Gastrocnemius medialis (tissue), 4 donors: ENCODE measurements around the gene GPR55.

ENCODE experiments used
- POLR2A ChIP-seq, 2 donors: fragments of 450-650 bp; IDR thresholded peaks; one replicate each; pipeline ENCODE4 v1.6.1; 2017; ENCODE audit warnings: antibody characterized with exemption in 2 of 2, mild to moderate bottlenecking in 2 of 2, moderate library complexity in 2 of 2
- TF ChIP-seq, protein P1 (sequence below), 5 experiments: fragments of 450-650 bp in 3 of 5; fragments of 200-600 bp in 2 of 5; sonication (generic) in 2 of 5; IDR thresholded peaks in 4 of 5; conservative IDR thresholded peaks in 1 of 5; 1 replicate in 4 of 5; 2 replicates in 1 of 5; pipeline ENCODE4 v1.5.1; 2016 to 2019; ENCODE audit warnings: antibody characterized with exemption in 5 of 5, mild to moderate bottlenecking in 3 of 5, moderate library complexity in 3 of 5

GRCh38 chr2:230870544-230871360 lies 54.3 kb downstream of the GPR55 start:
- TF ChIP-seq, protein P1, sequence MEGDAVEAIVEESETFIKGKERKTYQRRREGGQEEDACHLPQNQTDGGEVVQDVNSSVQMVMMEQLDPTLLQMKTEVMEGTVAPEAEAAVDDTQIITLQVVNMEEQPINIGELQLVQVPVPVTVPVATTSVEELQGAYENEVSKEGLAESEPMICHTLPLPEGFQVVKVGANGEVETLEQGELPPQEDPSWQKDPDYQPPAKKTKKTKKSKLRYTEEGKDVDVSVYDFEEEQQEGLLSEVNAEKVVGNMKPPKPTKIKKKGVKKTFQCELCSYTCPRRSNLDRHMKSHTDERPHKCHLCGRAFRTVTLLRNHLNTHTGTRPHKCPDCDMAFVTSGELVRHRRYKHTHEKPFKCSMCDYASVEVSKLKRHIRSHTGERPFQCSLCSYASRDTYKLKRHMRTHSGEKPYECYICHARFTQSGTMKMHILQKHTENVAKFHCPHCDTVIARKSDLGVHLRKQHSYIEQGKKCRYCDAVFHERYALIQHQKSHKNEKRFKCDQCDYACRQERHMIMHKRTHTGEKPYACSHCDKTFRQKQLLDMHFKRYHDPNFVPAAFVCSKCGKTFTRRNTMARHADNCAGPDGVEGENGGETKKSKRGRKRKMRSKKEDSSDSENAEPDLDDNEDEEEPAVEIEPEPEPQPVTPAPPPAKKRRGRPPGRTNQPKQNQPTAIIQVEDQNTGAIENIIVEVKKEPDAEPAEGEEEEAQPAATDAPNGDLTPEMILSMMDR (IDR thresholded peaks at IDR 0.05 in 4 of 5, conservative IDR thresholded peaks at IDR 0.05 in 1 of 5) = no peak
- no peak for TF ChIP-seq POLR2A (IDR thresholded peaks at IDR 0.05)
